ENCODE results near the gene PTPN11.

- TF ChIP-seq CTCF (IDR thresholded peaks at IDR 0.05; ENCODE audit: low read depth, low read length, poor library complexity, severe bottlenecking) (no peak), EZH2phosphoT487 (IDR thresholded peaks at IDR 0.05; ENCODE audit: borderline replicate concordance, low read length) (no peak)
These were observed 9.0 kb downstream of the PTPN11 start for GRCh38 chr12:112427760-112428159.

All from DOHH2 (cell line).